Glutamatergic neuron (in vitro differentiated cells): ENCODE measurements around the gene CERKL. TPM values are rescaled to one million over a fixed set of nuclear protein-coding genes. Genes with fewer than 3 reads are reported as not detected.

Experiments used
- DNase-seq: peaks from one replicate; pipeline ENCODE4 v3.0.0; 2022
- H3K27ac Mint-ChIP-seq: one replicate; pipeline ENCODE4 v1.8.0; 2020; ENCODE audit warnings: mild to moderate bottlenecking, mixed read lengths, inconsistent platforms; ENCODE audit not compliant: unreplicated experiment
- H3K27me3 Mint-ChIP-seq: one replicate; pipeline ENCODE4 v1.8.0; 2020; ENCODE audit warnings: mild to moderate bottlenecking, moderate library complexity, mixed read lengths, inconsistent platforms; ENCODE audit not compliant: unreplicated experiment
- H3K36me3 Mint-ChIP-seq: one replicate; pipeline ENCODE4 v1.8.0; 2020; ENCODE audit warnings: mild to moderate bottlenecking, mixed read lengths, inconsistent platforms; ENCODE audit not compliant: unreplicated experiment
- H3K4me1 Mint-ChIP-seq: one replicate; pipeline ENCODE4 v1.8.0; 2020; ENCODE audit warnings: mild to moderate bottlenecking, low read depth, mixed read lengths, inconsistent platforms; ENCODE audit not compliant: unreplicated experiment
- H3K4me3 Mint-ChIP-seq: one replicate; pipeline ENCODE4 v1.8.0; 2020; ENCODE audit warnings: mild to moderate bottlenecking, mixed read lengths, inconsistent platforms; ENCODE audit not compliant: unreplicated experiment
- H3K9me3 Mint-ChIP-seq: one replicate; pipeline ENCODE4 v1.8.0; 2020; ENCODE audit warnings: mild to moderate bottlenecking, moderate library complexity, mixed read lengths, inconsistent platforms; ENCODE audit not compliant: unreplicated experiment
- CTCF ChIP-seq: fragments of 200-600 bp; sonication (generic); IDR thresholded peaks from one replicate; pipeline ENCODE4 v1.5.0; 2021; ENCODE audit not compliant: partially characterized antibody, unreplicated experiment
- total RNA-seq: library from RNA; stranded (reverse); fragmentation: NEBNext Ultra II Directional; extraction: Animal tissue kit (Norgen Biotek cat#: 25700); gene quantifications from one replicate; pipeline ENCODE4 v1.2.1, GENCODE V29; 2021; ENCODE audit not compliant: unreplicated experiment

Gene CERKL
- total RNA-seq, 1 donor from 2014 or later, result 5.7 TPM

- Mint-ChIP-seq H3K4me1 (no peaks in the 10 kb centered on the region), H3K9me3 (no peaks in the 10 kb centered on the region), H3K36me3 (no peaks in the 10 kb centered on the region), H3K27me3 (no peaks in the 10 kb centered on the region), H3K27ac (no peak overlapping the region), H3K4me3 (no peak overlapping the region)
- no peak for DNase-seq
- no peak for TF ChIP-seq CTCF
Observed at GRCh38 chr2:181526014-181526413, 130.9 kb downstream of the CERKL start.

GRCh38 chr2:181523756-181524155, 133.1 kb downstream of the CERKL start:
- H3K9me3 Mint-ChIP-seq, result no peaks in the 10 kb centered on the region
- no peaks in the 10 kb centered on the region for H3K4me1 Mint-ChIP-seq
- no peak overlapping the region for H3K27ac Mint-ChIP-seq

GRCh38 chr2:181520253-181520652, 136.7 kb downstream of the CERKL start:
- Mint-ChIP-seq H3K4me1 (no peaks in the 10 kb centered on the region), H3K4me3 (no peak overlapping the region), H3K27me3 (no peaks in the 10 kb centered on the region), H3K36me3 (no peaks in the 10 kb centered on the region), H3K9me3 (no peaks in the 10 kb centered on the region), H3K27ac (no peak overlapping the region)
- no peak for DNase-seq
- TF ChIP-seq CTCF, result no peak

More at GRCh38 chr2:181523756-181524155, 133.1 kb downstream of the CERKL start:
- no peak for DNase-seq
- no peaks in the 10 kb centered on the region for H3K36me3 Mint-ChIP-seq
- no peak for TF ChIP-seq CTCF
- H3K27me3 Mint-ChIP-seq, result no peaks in the 10 kb centered on the region
- no peak overlapping the region for H3K4me3 Mint-ChIP-seq

GRCh38 chr2:181517685-181518301, 139.1 kb downstream of the CERKL start:
- no peak for TF ChIP-seq CTCF
- Mint-ChIP-seq H3K27ac (no peak overlapping the region), H3K27me3 (no peaks in the 10 kb centered on the region), H3K36me3 (no peaks in the 10 kb centered on the region), H3K4me1 (no peaks in the 10 kb centered on the region), H3K9me3 (no peaks in the 10 kb centered on the region), H3K4me3 (no peak overlapping the region)
- DNase-seq, result no peak

- no peaks in the 10 kb centered on the region for H3K27me3 Mint-ChIP-seq
- H3K36me3 Mint-ChIP-seq, result no peaks in the 10 kb centered on the region
- no peak for DNase-seq
- TF ChIP-seq CTCF, result no peak
- no peaks in the 10 kb centered on the region for H3K4me1 Mint-ChIP-seq
- H3K4me3 Mint-ChIP-seq, result no peak overlapping the region
- no peaks in the 10 kb centered on the region for H3K9me3 Mint-ChIP-seq
- H3K27ac Mint-ChIP-seq, result no peak overlapping the region
Observed at GRCh38 chr2:181516992-181517391, 139.9 kb downstream of the CERKL start.
